Bronchial epithelial cell (primary cell): ENCODE results near the gene MGAT5B. TPM values are rescaled to one million over a fixed set of nuclear protein-coding genes. Genes with fewer than 3 reads are reported as not detected.

Source experiments
- DNase-seq: peaks from one replicate; pipeline ENCODE4 v3.0.0-alpha.2; 2010; ENCODE audit warnings: low read depth
- FAIRE-seq: peaks from 2 replicates; lab custom pipeline; 2011; peaks lifted over from hg19 to GRCh38; lab: Jason Lieb, UNC
- H3K27me3 ChIP-seq: 2 replicates; pipeline ENCODE4 v1.5.1; 2011; ENCODE audit warnings: low read length; ENCODE audit not compliant: control insufficient read depth, insufficient read depth
- H3K36me3 ChIP-seq: 2 replicates; pipeline ENCODE4 v1.5.1; 2011; ENCODE audit warnings: low read length; ENCODE audit not compliant: control insufficient read depth, insufficient read depth
- H3K4me3 ChIP-seq: 2 replicates; pipeline ENCODE4 v1.5.1; 2011; ENCODE audit warnings: mild to moderate bottlenecking, low read depth, low read length, control low read depth
- total RNA-seq: library from RNA; depleted of rRNA; stranded (reverse); fragments of >200 nt; gene quantifications from 2 replicates; pipeline ENCODE4 v1.2.1, GENCODE V29; 2014
- TF ChIP-seq, protein P1 (sequence below): IDR thresholded peaks from 2 replicates; pipeline ENCODE4 v1.5.1; 2011; ENCODE audit warnings: mild to moderate bottlenecking, moderate library complexity, low read length, control low read depth, inconsistent platforms; ENCODE audit not compliant: insufficient read depth, severe bottlenecking

The MGAT5B gene
- total RNA-seq, 1 donor from 2014 or later: not detected

DNA sequence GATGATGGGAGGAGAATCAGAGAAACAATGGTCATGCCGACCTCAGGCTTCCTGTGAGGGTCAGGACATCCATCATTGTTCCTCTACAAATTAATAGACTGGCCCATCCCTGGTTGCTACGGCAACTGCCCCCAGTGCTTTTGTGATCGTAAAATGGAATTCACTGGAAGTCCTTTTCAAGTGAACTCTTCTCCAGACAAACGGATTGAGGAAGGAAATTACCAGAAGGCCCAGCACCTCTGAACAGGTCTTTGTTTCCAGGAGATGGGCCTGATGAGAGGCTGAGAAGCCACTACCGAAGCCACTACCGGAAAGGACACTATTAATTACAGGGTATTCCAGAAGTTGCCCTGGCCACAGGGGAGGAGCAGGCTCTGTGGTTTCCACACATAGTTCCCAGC lies 126.0 kb downstream of the MGAT5B start:
- FAIRE-seq (no peak), DNase-seq (no peak)
- TF ChIP-seq, protein P1, sequence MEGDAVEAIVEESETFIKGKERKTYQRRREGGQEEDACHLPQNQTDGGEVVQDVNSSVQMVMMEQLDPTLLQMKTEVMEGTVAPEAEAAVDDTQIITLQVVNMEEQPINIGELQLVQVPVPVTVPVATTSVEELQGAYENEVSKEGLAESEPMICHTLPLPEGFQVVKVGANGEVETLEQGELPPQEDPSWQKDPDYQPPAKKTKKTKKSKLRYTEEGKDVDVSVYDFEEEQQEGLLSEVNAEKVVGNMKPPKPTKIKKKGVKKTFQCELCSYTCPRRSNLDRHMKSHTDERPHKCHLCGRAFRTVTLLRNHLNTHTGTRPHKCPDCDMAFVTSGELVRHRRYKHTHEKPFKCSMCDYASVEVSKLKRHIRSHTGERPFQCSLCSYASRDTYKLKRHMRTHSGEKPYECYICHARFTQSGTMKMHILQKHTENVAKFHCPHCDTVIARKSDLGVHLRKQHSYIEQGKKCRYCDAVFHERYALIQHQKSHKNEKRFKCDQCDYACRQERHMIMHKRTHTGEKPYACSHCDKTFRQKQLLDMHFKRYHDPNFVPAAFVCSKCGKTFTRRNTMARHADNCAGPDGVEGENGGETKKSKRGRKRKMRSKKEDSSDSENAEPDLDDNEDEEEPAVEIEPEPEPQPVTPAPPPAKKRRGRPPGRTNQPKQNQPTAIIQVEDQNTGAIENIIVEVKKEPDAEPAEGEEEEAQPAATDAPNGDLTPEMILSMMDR: no peak
- H3K4me3 ChIP-seq: no peak overlapping the region
- no peaks in the 10 kb centered on the region for H3K36me3 ChIP-seq
- H3K27me3 ChIP-seq: peaks cover 7% of the 10 kb centered on the region

DNA sequence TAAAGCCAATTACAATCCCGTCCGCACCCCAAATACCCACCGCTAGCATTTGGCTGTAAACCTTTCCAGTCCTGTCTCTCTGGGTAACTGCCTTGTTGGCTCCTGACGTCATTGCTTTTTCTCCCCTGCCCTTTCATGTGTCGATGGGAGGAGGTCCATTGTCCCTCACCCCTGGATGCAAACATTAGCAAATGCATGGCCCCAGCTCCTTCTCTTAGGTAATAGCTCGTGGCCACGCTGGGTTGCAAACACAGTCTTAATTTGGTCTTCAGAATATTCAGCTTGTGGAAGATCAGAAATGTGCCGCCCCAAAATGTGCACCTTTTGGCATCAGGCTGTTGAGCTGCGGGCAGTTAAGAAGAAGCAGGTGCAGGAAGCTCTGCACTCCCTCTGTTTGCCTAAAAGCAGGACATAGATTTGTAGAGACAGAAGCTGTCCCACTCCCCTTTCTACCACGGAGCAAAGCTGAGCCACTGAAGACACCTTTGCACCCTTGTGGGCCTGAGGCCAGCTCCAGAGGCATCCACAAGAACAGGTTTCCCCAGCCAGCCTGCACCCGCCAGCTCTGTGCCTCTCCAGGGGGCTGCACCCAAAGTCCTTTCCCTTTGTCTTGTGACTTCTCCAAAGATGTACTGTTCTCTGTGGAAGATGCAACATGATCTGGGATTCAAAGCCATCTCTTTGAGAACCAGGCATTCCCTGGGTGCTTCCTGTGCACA lies 127.3 kb downstream of the MGAT5B start:
- Histone ChIP-seq H3K36me3 (no peaks in the 10 kb centered on the region), H3K27me3 (peaks cover 7% of the 10 kb centered on the region), H3K4me3 (no peak overlapping the region)
- TF ChIP-seq, protein P1: no peak
- DNase-seq: no peak
- no peak for FAIRE-seq

DNA sequence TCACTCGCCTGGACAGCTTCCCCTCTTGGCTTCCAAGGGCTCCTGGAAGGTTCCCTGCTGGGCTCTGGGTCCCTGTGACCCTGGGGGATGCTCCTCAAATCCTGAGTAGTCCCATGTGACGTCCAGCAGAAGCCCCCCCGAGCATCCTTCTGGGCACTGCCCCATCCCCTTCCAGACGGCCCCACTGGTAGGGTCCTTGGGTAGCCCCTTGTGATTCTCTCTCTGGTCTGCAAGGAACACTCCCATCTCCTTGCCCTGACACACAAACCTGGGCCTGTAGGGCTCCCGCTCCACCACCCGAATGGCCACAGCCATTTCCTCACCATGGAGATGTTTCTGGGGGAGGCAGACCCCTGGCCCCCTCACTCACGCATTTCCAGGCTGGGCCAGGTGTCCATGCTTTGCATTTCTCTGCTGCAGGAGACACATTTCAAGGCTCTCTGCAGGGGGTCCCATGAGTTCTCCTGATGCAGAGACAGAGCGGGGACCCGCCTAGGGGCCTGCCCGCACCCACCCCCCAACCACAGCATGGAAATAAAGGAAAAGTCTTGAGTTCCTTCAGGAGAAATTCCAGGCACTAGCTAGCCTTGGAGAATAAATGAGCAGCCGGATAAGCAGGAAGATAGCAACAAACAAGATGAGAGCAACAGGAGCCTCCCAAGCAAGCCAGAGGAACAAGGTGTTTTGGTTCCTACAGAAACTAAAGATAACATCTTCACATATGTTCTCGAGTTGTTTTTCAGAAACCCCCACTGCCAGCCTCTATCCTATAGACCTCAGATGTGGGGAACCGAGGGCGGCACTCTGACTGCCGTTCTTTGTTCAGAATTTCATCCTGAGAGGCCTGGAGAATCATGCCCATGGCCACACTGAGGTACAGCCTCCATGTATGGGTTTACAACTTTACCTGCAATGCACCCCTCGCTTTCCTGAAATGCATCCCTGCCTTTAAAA lies 128.8 kb downstream of the MGAT5B start:
- FAIRE-seq (no peak), DNase-seq (no peak)
- TF ChIP-seq, protein P1: no peak
- peaks cover 5% of the 10 kb centered on the region for H3K27me3 ChIP-seq
- H3K4me3 ChIP-seq: no peak overlapping the region
- no peaks in the 10 kb centered on the region for H3K36me3 ChIP-seq

DNA sequence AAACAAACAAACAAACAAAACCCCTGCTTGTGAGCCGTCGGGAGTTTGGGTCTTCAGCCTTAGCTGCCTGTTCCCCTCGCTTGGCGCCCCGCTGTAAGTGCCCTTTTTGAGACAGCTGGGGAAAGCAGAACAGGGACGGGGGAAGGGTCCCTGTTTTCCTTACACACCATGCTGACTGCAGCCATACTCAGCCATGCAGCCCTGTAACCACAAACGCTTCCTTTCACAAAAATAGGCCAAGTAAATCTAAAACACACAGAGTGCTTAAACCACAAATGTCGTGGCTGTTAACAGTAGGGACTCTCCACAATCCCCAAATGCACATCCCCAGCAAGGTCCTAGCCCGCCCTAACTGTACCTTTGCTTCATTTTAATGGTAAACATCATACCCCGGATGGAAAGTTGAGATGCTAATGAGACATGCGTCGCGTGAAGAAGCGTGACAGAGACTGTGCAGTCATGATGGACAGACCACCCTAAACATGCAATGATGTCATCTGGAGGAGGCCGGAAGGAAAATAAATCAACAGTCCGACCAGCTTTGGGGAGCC lies 129.9 kb downstream of the MGAT5B start:
- Histone ChIP-seq H3K27me3 (peaks cover 3% of the 10 kb centered on the region), H3K36me3 (no peaks in the 10 kb centered on the region)
- TF ChIP-seq, protein P1: no peak

DNA sequence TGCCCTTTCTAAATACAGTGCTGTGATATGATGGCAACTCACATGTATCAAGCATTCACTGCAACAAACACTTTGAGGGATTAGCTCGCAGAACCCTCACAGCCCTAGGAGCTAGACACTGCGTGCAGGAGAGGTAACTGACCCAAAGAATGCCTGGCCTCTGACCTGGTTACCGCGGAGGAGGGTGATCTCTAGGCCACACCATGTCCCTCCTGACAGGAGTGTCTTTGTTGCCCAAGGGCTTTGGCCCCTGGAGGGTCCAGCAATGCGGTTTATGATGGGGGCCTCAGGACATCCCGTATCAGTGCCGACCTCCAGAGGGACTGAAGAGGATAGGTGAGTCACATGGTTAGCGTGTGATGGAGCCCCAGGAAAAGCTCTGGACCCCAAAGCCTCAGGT lies 130.6 kb downstream of the MGAT5B start:
- Histone ChIP-seq H3K4me3 (no peak overlapping the region), H3K36me3 (no peaks in the 10 kb centered on the region), H3K27me3 (peaks cover 3% of the 10 kb centered on the region)
- FAIRE-seq (no peak), DNase-seq (no peak)
- TF ChIP-seq, protein P1: no peak

More for the DNA sequence above, 129.9 kb downstream of the MGAT5B start:
- DNase-seq: no peak
- no peak for FAIRE-seq
- no peak overlapping the region for H3K4me3 ChIP-seq

Other genes with a start within 250 kb of the MGAT5B start
- 5.0 and 10.8 TPM in 2 replicates for gene ST6GALNAC1, start 224.6 kb upstream of the MGAT5B start, total RNA-seq
- 80.6 and 95.9 TPM in 2 replicates for gene MXRA7, start 157.4 kb upstream of the MGAT5B start, total RNA-seq
- 16.6 and 19.5 TPM in 2 replicates for gene JMJD6, start 141.8 kb upstream of the MGAT5B start, total RNA-seq
- 18.7 and 22.3 TPM in 2 replicates for gene METTL23, start 141.6 kb upstream of the MGAT5B start, total RNA-seq
- 57.9 and 67.2 TPM in 2 replicates for gene SRSF2, start 131.1 kb upstream of the MGAT5B start, total RNA-seq
- 15.2 and 17.1 TPM in 2 replicates for gene MFSD11, start 130.3 kb upstream of the MGAT5B start, total RNA-seq